Endothelial cell of umbilical vein (primary cell): ENCODE data around the gene CDC42. TPM values are rescaled to one million over a fixed set of nuclear protein-coding genes. Genes with fewer than 3 reads are reported as not detected.

Experiments used
- BruUV-seq: library from RNA; stranded (reverse); fragments of 400-500 nt; replicated peaks from 2 replicates; lab custom pipeline; 2021; lab: Mats Ljungman, UMichigan
- CTCF ChIA-PET: fragments of 300-600, 350-600 bp; sonication (Branson Sonifier 250); formaldehyde crosslinking; loops from one replicate; lab custom pipeline; 2021; ENCODE audit warnings: antibody characterized with exemption, inconsistent platforms; lab: Charles Lee
- POLR2A ChIA-PET: fragments of 300-600, 350-600 bp; sonication (Branson Sonifier 250); formaldehyde crosslinking; loops from one replicate; lab custom pipeline; 2021; ENCODE audit warnings: antibody characterized with exemption, inconsistent platforms; lab: Charles Lee
- DNase-seq: peaks from one replicate; pipeline ENCODE4 v3.0.0-alpha.2; 2011; ENCODE audit warnings: low read depth, low spot score
- FAIRE-seq: peaks from 2 replicates; lab custom pipeline; 2011; peaks lifted over from hg19 to GRCh38; lab: Jason Lieb, UNC
- H2AFZ ChIP-seq: 2 replicates; pipeline ENCODE4 v1.6.0; 2012; ENCODE audit warnings: low read depth, low read length, control low read depth, inconsistent platforms
- H3K27ac ChIP-seq: 2 replicates; pipeline ENCODE4 v1.5.1; 2011; ENCODE audit warnings: low read depth, mild to moderate bottlenecking, control low read depth, low read length, moderate library complexity; ENCODE audit not compliant: insufficient read depth
- H3K27me3 ChIP-seq, 2 experiments: 2 replicates each; pipeline versions ENCODE4 v1.6.0 to v1.6.1; 2011; ENCODE audit warnings: low read length in 2 of 2, mixed read lengths in 1 of 2; ENCODE audit not compliant: control insufficient read depth in 2 of 2, insufficient read depth in 2 of 2
- H3K36me3 ChIP-seq, 2 experiments: 2 replicates in 1 of 2; 3 replicates in 1 of 2; pipeline ENCODE4 v1.5.1; 2011; ENCODE audit warnings: low read length in 2 of 2, mild to moderate bottlenecking in 1 of 2, moderate library complexity in 1 of 2; ENCODE audit not compliant: control insufficient read depth in 2 of 2, insufficient read depth in 2 of 2; ENCODE audit errors: extremely low read depth in 1 of 2
- H3K4me1 ChIP-seq: 3 replicates; pipeline ENCODE4 v1.5.1; 2011; ENCODE audit warnings: mild to moderate bottlenecking, low read length; ENCODE audit not compliant: control insufficient read depth, insufficient read depth; ENCODE audit errors: extremely low read depth
- H3K4me2 ChIP-seq: 2 replicates; pipeline ENCODE4 v1.6.1; 2011; ENCODE audit warnings: low read length, control low read depth, mixed read lengths; ENCODE audit not compliant: insufficient read depth
- H3K4me3 ChIP-seq, 3 experiments: fragments of 200-600 bp in 1 of 3; sonication (generic), shearing (Covaris generic) in 1 of 3; replicated peaks in 1 of 3; 2 replicates each; pipeline ENCODE4 v1.5.1; 2011 to 2016; ENCODE audit warnings: control low read depth in 3 of 3, low read length in 3 of 3, mild to moderate bottlenecking in 2 of 3, inconsistent platforms in 1 of 3, low read depth in 1 of 3, moderate library complexity in 1 of 3; ENCODE audit not compliant: insufficient read depth in 1 of 3
- H3K79me2 ChIP-seq: 2 replicates; pipeline ENCODE4 v1.6.0; 2012; ENCODE audit warnings: low read length, inconsistent platforms; ENCODE audit not compliant: control insufficient read depth, insufficient read depth
- H3K9ac ChIP-seq: replicated peaks from 2 replicates; pipeline ENCODE3; 2011; ENCODE audit warnings: low read length, control low read depth; ENCODE audit not compliant: insufficient read depth; ENCODE audit errors: extremely low read depth
- H3K9me1 ChIP-seq: replicated peaks from 3 replicates; pipeline ENCODE4 v1.6.0; 2011; ENCODE audit warnings: mild to moderate bottlenecking, low read length; ENCODE audit not compliant: control insufficient read depth, insufficient read depth; ENCODE audit errors: extremely low read depth
- H3K9me3 ChIP-seq: replicated peaks from 2 replicates; pipeline ENCODE4 v1.5.1; 2012; ENCODE audit warnings: low read length, inconsistent platforms; ENCODE audit not compliant: control insufficient read depth, insufficient read depth
- H4K20me1 ChIP-seq: replicated peaks from 2 replicates; pipeline ENCODE3; 2011; ENCODE audit warnings: mild to moderate bottlenecking, low read length; ENCODE audit not compliant: control insufficient read depth, insufficient read depth; ENCODE audit errors: extremely low read depth
- CTCF ChIP-seq, 2 donors: IDR thresholded peaks; 1 replicate in 1 of 2; 2 replicates in 1 of 2; pipeline ENCODE4 v1.5.1; 2011; ENCODE audit warnings: low read length in 2 of 2, mild to moderate bottlenecking in 2 of 2, moderate library complexity in 2 of 2, control low read depth in 1 of 2, inconsistent platforms in 1 of 2, low read depth in 1 of 2; ENCODE audit not compliant: insufficient read depth in 1 of 2; ENCODE audit errors: extremely low read depth in 1 of 2
- EZH2 ChIP-seq: IDR thresholded peaks from 2 replicates; pipeline ENCODE4 v1.6.1; 2012; ENCODE audit warnings: borderline replicate concordance, low read depth, mild to moderate bottlenecking, moderate library complexity, low read length, inconsistent platforms; ENCODE audit not compliant: severe bottlenecking
- FOS ChIP-seq: IDR thresholded peaks from 2 replicates; pipeline ENCODE4 v1.6.1; 2011; ENCODE audit warnings: mild to moderate bottlenecking, low read length, moderate library complexity, borderline replicate concordance; ENCODE audit not compliant: insufficient read depth
- GATA2 ChIP-seq: IDR thresholded peaks from 2 replicates; pipeline ENCODE4 v1.7.0; 2011; ENCODE audit warnings: low read depth, mild to moderate bottlenecking, moderate library complexity, mixed read lengths, low read length; ENCODE audit not compliant: insufficient read length, insufficient read depth
- JUN ChIP-seq: IDR thresholded peaks from 2 replicates; pipeline ENCODE4 v1.6.1; 2011; ENCODE audit warnings: borderline replicate concordance, low read depth; ENCODE audit not compliant: insufficient read length, insufficient read depth
- MAX ChIP-seq: IDR thresholded peaks from 2 replicates; pipeline ENCODE4 v1.6.1; 2011; ENCODE audit not compliant: insufficient read depth, insufficient read length
- MYC ChIP-seq: IDR thresholded peaks from one replicate; pipeline ENCODE4 v1.6.1; 2011; ENCODE audit warnings: mild to moderate bottlenecking, low read depth, low read length
- POLR2A ChIP-seq: IDR thresholded peaks from 2 replicates; pipeline ENCODE4 v1.6.1; 2012; ENCODE audit warnings: low read depth, mild to moderate bottlenecking, control low read depth, low read length
- POLR2AphosphoS5 ChIP-seq: IDR thresholded peaks from 2 replicates; pipeline ENCODE4 v1.6.1; 2012; ENCODE audit warnings: low read depth, mild to moderate bottlenecking, control low read depth, low read length, moderate library complexity; ENCODE audit not compliant: insufficient read depth
- dilution Hi-C: fragments of 300-500 bp; cut with MboI; formaldehyde crosslinking; loops from one replicate; pipeline ENCODE4 v1.15.0; 2019; ENCODE audit warnings: low sequenced_read_pairs; ENCODE audit not compliant: extremely low pct_ligation_motif_present
- intact Hi-C: fragments of 100-400 bp; cut with micrococcal nuclease; formaldehyde crosslinking; loops from one replicate; pipeline ENCODE4 v1.10.0; 2022
- polyA plus RNA-seq, 4 experiments: library from polyadenylated mRNA; depleted of rRNA in 3 of 4; stranded (reverse) in 3 of 4; unstranded in 1 of 4; fragments of >200 nt; gene quantifications; 2 replicates each; pipeline versions ENCODE4 v1.2.1 to v1.2.3, GENCODE V29; 2011 to 2012; ENCODE audit warnings: missing spikeins in 1 of 4
- total RNA-seq: library from RNA; stranded (reverse); gene quantifications from 2 replicates; pipeline ENCODE4 v1.2.3, GENCODE V29; 2021

The CDC42 gene
- total and polyA plus RNA-seq, 2 donors (not counting 3 experiments of a cell fraction or from before 2014, with no cell fraction given), result 199 to 381 TPM

- no peak overlapping the region for H3K27ac ChIP-seq
- intact Hi-C loops, result no loop called here
- DNase-seq (no peak), FAIRE-seq (no peak)
- H3K27me3 ChIP-seq, result peaks cover 14 to 15% of the 10 kb centered on the region in 2 experiments
- CTCF ChIA-PET, result interaction anchor here (1.1 to 1.3 kb wide), 3 partner anchors 10 to 23 kb away, joined by 3 to 4 read pairs (median 3); no protein-coding TSS in a partner anchor
- H3K36me3 ChIP-seq, result no peaks in the 10 kb centered on the region
- H4K20me1 ChIP-seq, result no peaks in the 10 kb centered on the region
- H3K79me2 ChIP-seq, result no peaks in the 10 kb centered on the region
- H3K9me1 ChIP-seq, result no peaks in the 10 kb centered on the region
- no peaks in the 10 kb centered on the region for H3K9me3 ChIP-seq
- H2AFZ ChIP-seq, result no peak overlapping the region
- no peak overlapping the region for H3K9ac ChIP-seq
- no TSS peak for BruUV-seq
- POLR2A ChIA-PET, result no interaction called here
- no peak overlapping the region for H3K4me3 ChIP-seq
- H3K4me1 ChIP-seq, result peaks cover 5% of the 10 kb centered on the region
- no peak for TF ChIP-seq GATA2
- TF ChIP-seq POLR2A, result no peak
- no peak for TF ChIP-seq MAX
- no peak for TF ChIP-seq EZH2
- no peak for TF ChIP-seq FOS
- no peak for TF ChIP-seq MYC
- TF ChIP-seq POLR2AphosphoS5, result no peak
- no peak for TF ChIP-seq JUN
- no peak for TF ChIP-seq CTCF (IDR thresholded peaks at IDR 0.05; ENCODE audit: extremely low read depth in 1 of 2, insufficient read depth in 1 of 2, low read depth in 1 of 2, low read length in 2 of 2)
- no peak overlapping the region for H3K4me2 ChIP-seq
- dilution Hi-C loops, result no loop called here
Measured at GRCh38 chr1:22137004-22137720, 84.7 kb downstream of the CDC42 start.
